Measurements from ENCODE around the gene APH1B. TPM values are rescaled to one million over a fixed set of nuclear protein-coding genes. Genes with fewer than 3 reads are reported as not detected.

APH1B gene
- total RNA-seq, 1 experiment from 2014 or later = 5.8 TPM

DNA sequence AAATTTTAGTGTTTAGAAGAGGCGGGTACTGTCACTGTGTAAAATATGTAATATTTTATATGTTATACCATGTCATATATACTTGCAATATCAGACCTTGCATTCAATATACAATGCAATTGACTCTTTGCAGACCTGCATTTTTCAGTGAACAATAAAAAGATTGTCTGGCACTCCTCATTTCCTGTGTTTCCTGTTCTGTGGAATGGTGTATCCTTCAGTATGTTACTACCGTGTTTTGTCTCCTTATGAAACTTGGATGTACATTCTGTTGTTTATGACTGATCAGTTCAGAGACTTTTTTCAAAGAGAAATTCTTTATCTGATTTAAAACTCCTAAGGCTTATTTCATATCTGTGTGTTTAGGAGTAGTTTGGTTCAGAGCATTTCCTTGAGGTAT is 31.5 kb downstream of the APH1B start:
- Histone ChIP-seq H4K20me1 (ENCODE audit: insufficient read depth) (no peaks in the 10 kb centered on the region; the same call in 1 of the 2 replicates), H3K27ac (no peak overlapping the region), H3F3A (ENCODE audit: insufficient read depth, low read depth) (no peaks in the 10 kb centered on the region), H3K4me1 (replicated peaks; ENCODE audit: insufficient read depth) (no peaks in the 10 kb centered on the region), H3K27me3 (ENCODE audit: insufficient read depth, low read depth) (no peaks in the 10 kb centered on the region), H3K79me2 (ENCODE audit: low read depth) (no peaks in the 10 kb centered on the region), H3K9me2 (ENCODE audit: insufficient read depth) (no peaks in the 10 kb centered on the region), H3K4me2 (no peak overlapping the region), H3K4me3 (no peak overlapping the region), H3K36me3 (ENCODE audit: low read depth) (no peaks in the 10 kb centered on the region), H3K9me3 (ENCODE audit: insufficient read depth, low read depth) (no peaks in the 10 kb centered on the region), H2AFZ (no peak overlapping the region)
- ChIA-PET POLR2A (ENCODE audit: unreplicated experiment) (no interaction called here), CTCF (no interaction called here)
- intact Hi-C loops (cut with micrococcal nuclease; ENCODE audit: unreplicated experiment) = no loop called here
- no TSS peak for BruUV-seq (replicated peaks)
- TF ChIP-seq, protein P1, sequence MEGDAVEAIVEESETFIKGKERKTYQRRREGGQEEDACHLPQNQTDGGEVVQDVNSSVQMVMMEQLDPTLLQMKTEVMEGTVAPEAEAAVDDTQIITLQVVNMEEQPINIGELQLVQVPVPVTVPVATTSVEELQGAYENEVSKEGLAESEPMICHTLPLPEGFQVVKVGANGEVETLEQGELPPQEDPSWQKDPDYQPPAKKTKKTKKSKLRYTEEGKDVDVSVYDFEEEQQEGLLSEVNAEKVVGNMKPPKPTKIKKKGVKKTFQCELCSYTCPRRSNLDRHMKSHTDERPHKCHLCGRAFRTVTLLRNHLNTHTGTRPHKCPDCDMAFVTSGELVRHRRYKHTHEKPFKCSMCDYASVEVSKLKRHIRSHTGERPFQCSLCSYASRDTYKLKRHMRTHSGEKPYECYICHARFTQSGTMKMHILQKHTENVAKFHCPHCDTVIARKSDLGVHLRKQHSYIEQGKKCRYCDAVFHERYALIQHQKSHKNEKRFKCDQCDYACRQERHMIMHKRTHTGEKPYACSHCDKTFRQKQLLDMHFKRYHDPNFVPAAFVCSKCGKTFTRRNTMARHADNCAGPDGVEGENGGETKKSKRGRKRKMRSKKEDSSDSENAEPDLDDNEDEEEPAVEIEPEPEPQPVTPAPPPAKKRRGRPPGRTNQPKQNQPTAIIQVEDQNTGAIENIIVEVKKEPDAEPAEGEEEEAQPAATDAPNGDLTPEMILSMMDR (conservative IDR thresholded peaks at IDR 0.05) = no peak
- no peak for TF ChIP-seq EZH2 (IDR thresholded peaks at IDR 0.05; ENCODE audit: low read depth)
- DNase-seq = no peak

DNA sequence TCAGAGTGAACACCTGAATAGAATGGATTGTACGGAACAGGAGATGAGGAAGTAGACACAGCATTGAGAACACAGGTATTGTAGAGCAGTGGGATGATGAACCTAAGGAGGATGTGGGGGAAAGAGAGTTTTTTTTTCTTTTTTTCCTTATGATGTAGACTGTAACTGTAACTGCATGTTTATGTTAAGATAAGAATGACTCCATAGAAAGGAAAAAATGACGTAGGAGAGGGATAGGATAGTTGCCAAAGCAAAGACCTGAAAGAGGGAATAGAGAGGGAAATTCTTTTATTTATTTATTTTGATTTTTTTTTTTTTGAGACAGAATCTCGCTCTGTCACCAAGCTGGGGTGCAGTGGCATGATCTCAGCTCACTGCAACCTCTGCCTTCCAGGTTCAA is 33.2 kb downstream of the APH1B start:
- no peaks in the 10 kb centered on the region for H3K9me3 ChIP-seq (ENCODE audit: insufficient read depth, low read depth)
- H3K27me3 ChIP-seq (ENCODE audit: insufficient read depth, low read depth) = no peaks in the 10 kb centered on the region
- no peak overlapping the region for H3K4me2 ChIP-seq
- no peak for DNase-seq
- H3K9me2 ChIP-seq (ENCODE audit: insufficient read depth) = no peaks in the 10 kb centered on the region
- H2AFZ ChIP-seq = no peak overlapping the region
- no peaks in the 10 kb centered on the region; the same call in 1 of the 2 replicates for H4K20me1 ChIP-seq (ENCODE audit: insufficient read depth)
- POLR2A ChIA-PET (ENCODE audit: unreplicated experiment) = no interaction called here
- intact Hi-C loops (cut with micrococcal nuclease; ENCODE audit: unreplicated experiment) = no loop called here
- no peak overlapping the region for H3K27ac ChIP-seq
- CTCF ChIA-PET = no interaction called here
- TF ChIP-seq, protein P1 (conservative IDR thresholded peaks at IDR 0.05) = no peak
- H3K36me3 ChIP-seq (ENCODE audit: low read depth) = no peaks in the 10 kb centered on the region
- H3K79me2 ChIP-seq (ENCODE audit: low read depth) = no peaks in the 10 kb centered on the region
- BruUV-seq (replicated peaks) = no TSS peak
- no peaks in the 10 kb centered on the region for H3F3A ChIP-seq (ENCODE audit: insufficient read depth, low read depth)
- H3K4me3 ChIP-seq = no peak overlapping the region
- H3K4me1 ChIP-seq (replicated peaks; ENCODE audit: insufficient read depth) = no peaks in the 10 kb centered on the region

DNA sequence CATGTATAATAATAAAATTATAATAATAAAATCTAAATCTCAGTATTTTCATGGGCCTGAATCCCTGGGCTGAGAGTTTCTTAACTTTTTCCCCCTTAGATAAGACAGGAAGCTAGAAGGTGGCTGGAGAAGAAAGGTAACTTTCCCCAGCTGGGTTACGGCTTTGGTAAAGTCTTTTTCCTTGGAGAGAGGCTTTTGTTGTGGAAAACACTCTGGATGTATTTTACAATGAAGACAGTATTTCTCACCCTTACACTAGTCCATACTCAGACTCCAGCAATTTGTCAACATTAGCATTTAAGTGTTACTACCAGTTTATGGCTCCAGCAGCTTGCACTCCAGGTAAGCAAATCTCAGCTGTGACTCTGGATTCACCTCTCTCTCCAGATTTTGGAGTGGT is 34.9 kb downstream of the APH1B start:
- no peaks in the 10 kb centered on the region for H3K9me2 ChIP-seq (ENCODE audit: insufficient read depth)
- no peak overlapping the region for H3K4me3 ChIP-seq
- H3K27me3 ChIP-seq (ENCODE audit: insufficient read depth, low read depth) = no peaks in the 10 kb centered on the region
- no peaks in the 10 kb centered on the region for H3K36me3 ChIP-seq (ENCODE audit: low read depth)
- no peaks in the 10 kb centered on the region for H3F3A ChIP-seq (ENCODE audit: insufficient read depth, low read depth)
- intact Hi-C loops (cut with micrococcal nuclease; ENCODE audit: unreplicated experiment) = no loop called here
- no peaks in the 10 kb centered on the region for H3K9me3 ChIP-seq (ENCODE audit: insufficient read depth, low read depth)
- DNase-seq = no peak
- H3K4me1 ChIP-seq (replicated peaks; ENCODE audit: insufficient read depth) = no peaks in the 10 kb centered on the region
- no peaks in the 10 kb centered on the region; the same call in 1 of the 2 replicates for H4K20me1 ChIP-seq (ENCODE audit: insufficient read depth)
- ChIA-PET POLR2A (ENCODE audit: unreplicated experiment) (interaction anchor here (0.6 kb wide), 1 partner anchor 12 kb away, joined by 3 read pairs; no protein-coding TSS in a partner anchor), CTCF (no interaction called here)
- H2AFZ ChIP-seq = no peak overlapping the region
- H3K79me2 ChIP-seq (ENCODE audit: low read depth) = no peaks in the 10 kb centered on the region
- TF ChIP-seq, protein P1 (conservative IDR thresholded peaks at IDR 0.05) = no peak
- no peak for TF ChIP-seq EZH2 (IDR thresholded peaks at IDR 0.05; ENCODE audit: low read depth)
- H3K4me2 ChIP-seq = no peak overlapping the region
- BruUV-seq (replicated peaks) = no TSS peak
- H3K27ac ChIP-seq = no peak overlapping the region
